Activated B cell treated with CpG ODN at 0.5 μM for 24 hours (primary cell): ENCODE data around the gene C16orf82. TPM values are rescaled to one million over a fixed set of nuclear protein-coding genes. Genes with fewer than 3 reads are reported as not detected.

Experiments used
- ATAC-seq: fragments of 200-7000 bp; cut with Tn5 transposase; one replicate; pipeline ENCODE4 v1.10.0; 2021; ENCODE audit warnings: low read depth, mild to moderate bottlenecking, moderate library complexity
- CTCF ChIA-PET: fragments of 350-600 bp; sonication (Branson Sonifier 250); formaldehyde crosslinking; loops from one replicate; lab custom pipeline; 2021; ENCODE audit warnings: antibody characterized with exemption; lab: Charles Lee
- POLR2A ChIA-PET: fragments of 350-600 bp; sonication (Branson Sonifier 250); formaldehyde crosslinking; loops from one replicate; lab custom pipeline; 2021; ENCODE audit warnings: antibody characterized with exemption; lab: Charles Lee
- DNase-seq: peaks from one replicate; pipeline ENCODE4 v3.0.0; 2022
- H3K27ac Mint-ChIP-seq: one replicate; pipeline ENCODE4 v1.8.0; 2020; ENCODE audit warnings: mixed read lengths
- H3K27me3 Mint-ChIP-seq: one replicate; pipeline ENCODE4 v1.8.0; 2021; ENCODE audit warnings: mixed read lengths
- H3K36me3 Mint-ChIP-seq: one replicate; pipeline ENCODE4 v1.8.0; 2021; ENCODE audit warnings: low read depth, mixed read lengths
- H3K4me1 Mint-ChIP-seq: one replicate; pipeline ENCODE4 v1.8.0; 2021; ENCODE audit warnings: mixed read lengths
- H3K4me3 Mint-ChIP-seq: one replicate; pipeline ENCODE4 v1.8.0; 2020; ENCODE audit warnings: mild to moderate bottlenecking, mixed read lengths
- H3K9me3 Mint-ChIP-seq: one replicate; pipeline ENCODE4 v1.8.0; 2020; ENCODE audit warnings: mixed read lengths
- CTCF ChIP-seq: fragments of 200-600 bp; IDR thresholded peaks from one replicate; pipeline ENCODE4 v1.8.0; 2022; ENCODE audit warnings: antibody characterized with exemption, mild to moderate bottlenecking
- intact Hi-C: fragments of 100-400 bp; cut with micrococcal nuclease; formaldehyde crosslinking; loops from one replicate; pipeline ENCODE4 v1.15.1; 2024
- total RNA-seq: library from RNA; stranded (reverse); gene quantifications from 2 replicates; pipeline ENCODE4 v1.2.3, GENCODE V29; 2022

Gene C16orf82
- total RNA-seq, 1 donor from 2014 or later = not detected

- ATAC-seq (no peak), DNase-seq (no peak)
- Mint-ChIP-seq H3K9me3 (no peaks in the 10 kb centered on the region), H3K27me3 (no peaks in the 10 kb centered on the region), H3K27ac (no peak overlapping the region), H3K4me3 (peak overlapping the region; percentile 70), H3K36me3 (no peaks in the 10 kb centered on the region), H3K4me1 (peaks cover 35% of the 10 kb centered on the region)
- TF ChIP-seq CTCF = no peak
- ChIA-PET POLR2A (no interaction called here), CTCF (interaction anchor here (0.6 to 1.0 kb wide), 2 partner anchors 10 to 1831 kb away, joined by 3 read pairs; no protein-coding TSS in a partner anchor)
- intact Hi-C loops = loop anchor here (1.0 to 5.0 kb wide), 4 partner anchors 349 to 1876 kb away; no protein-coding TSS in a partner anchor
These were observed 42.3 kb downstream of the C16orf82 start for GRCh38 chr16:27108826-27109665.

- peak overlapping the region; percentile 70 for H3K4me3 Mint-ChIP-seq
- CTCF ChIA-PET = interaction anchor here (0.6 to 1.0 kb wide), 2 partner anchors 9 to 1832 kb away, joined by 3 read pairs; no protein-coding TSS in a partner anchor
- no peaks in the 10 kb centered on the region for H3K9me3 Mint-ChIP-seq
- intact Hi-C loops = loop anchor here (1.0 to 5.0 kb wide), 4 partner anchors 348 to 1877 kb away; no protein-coding TSS in a partner anchor
- no peak overlapping the region for H3K27ac Mint-ChIP-seq
- ATAC-seq = peak; percentile 70
- no peaks in the 10 kb centered on the region for H3K27me3 Mint-ChIP-seq
- DNase-seq = peak; percentile 87
- POLR2A ChIA-PET = interaction anchor here (0.5 to 1.1 kb wide), 6 partner anchors 9 to 1885 kb away, joined by 3 to 7 read pairs (median 4); partner anchors contain the start of gene ZKSCAN2
- H3K36me3 Mint-ChIP-seq = no peaks in the 10 kb centered on the region
- TF ChIP-seq CTCF = peak; percentile 47
- H3K4me1 Mint-ChIP-seq = peaks cover 42% of the 10 kb centered on the region
These were observed 43.2 kb downstream of the C16orf82 start for GRCh38 chr16:27109666-27110523.

GRCh38 chr16:27110524-27110896 lies 43.8 kb downstream of the C16orf82 start:
- intact Hi-C loops = no loop called here
- Mint-ChIP-seq H3K27ac (no peak overlapping the region), H3K9me3 (no peaks in the 10 kb centered on the region), H3K27me3 (no peaks in the 10 kb centered on the region), H3K36me3 (no peaks in the 10 kb centered on the region), H3K4me3 (no peak overlapping the region), H3K4me1 (peaks cover 46% of the 10 kb centered on the region)
- no peak for TF ChIP-seq CTCF
- ATAC-seq (no peak), DNase-seq (no peak)
- CTCF ChIA-PET = no interaction called here
- POLR2A ChIA-PET = interaction anchor here (0.5 to 1.1 kb wide), 6 partner anchors 8 to 1885 kb away, joined by 3 to 7 read pairs (median 4); partner anchors contain the start of gene ZKSCAN2

- H3K9me3 Mint-ChIP-seq = no peaks in the 10 kb centered on the region
- H3K4me1 Mint-ChIP-seq = peaks cover 46% of the 10 kb centered on the region
- intact Hi-C loops = no loop called here
- CTCF ChIA-PET = no interaction called here
- H3K27me3 Mint-ChIP-seq = no peaks in the 10 kb centered on the region
- no peak overlapping the region for H3K4me3 Mint-ChIP-seq
- H3K36me3 Mint-ChIP-seq = no peaks in the 10 kb centered on the region
- peak overlapping the region; percentile 2 for H3K27ac Mint-ChIP-seq
- DNase-seq = no peak
- no peak for TF ChIP-seq CTCF
- POLR2A ChIA-PET = no interaction called here
- no peak for ATAC-seq
These were observed 44.8 kb downstream of the C16orf82 start for GRCh38 chr16:27111486-27111885.
